Epidermal melanocyte (primary cell): Measurements from ENCODE around the gene TNK1.
A peak's percentile ranks its signal among the peaks of the same experiment; 100 is the strongest.
"Not testable (repeated sequence)": the region's sequence is repeated elsewhere in the genome, so short reads cannot be mapped to it uniquely, and the experiment has no call there.

ENCODE experiments used
- DNase-seq: peaks from one replicate; pipeline ENCODE4 v3.0.0; 2011; ENCODE audit warnings: low spot score; ENCODE audit not compliant: insufficient read length

Gene TNK1

DNA sequence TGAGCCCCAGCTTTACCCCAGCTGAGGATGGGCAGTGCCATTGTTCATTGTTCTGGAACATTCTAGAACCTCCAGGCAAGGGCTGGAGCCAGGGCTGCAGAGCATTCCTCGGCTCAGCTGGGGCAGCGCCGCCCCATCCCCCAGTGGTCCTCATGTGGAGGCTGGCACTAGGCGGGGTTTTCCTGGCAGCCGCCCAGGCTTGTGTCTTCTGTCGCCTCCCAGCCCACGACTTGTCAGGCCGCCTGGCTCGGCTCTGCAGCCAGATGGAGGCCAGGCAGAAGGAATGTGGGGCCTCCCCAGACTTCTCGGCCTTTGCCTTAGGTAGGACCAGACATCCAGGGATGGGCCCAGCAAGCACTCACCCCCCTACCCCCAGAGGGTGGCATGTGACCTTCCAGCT lies 25.8 kb upstream of the TNK1 start, which contains the start of gene TMEM95:
Gene TMEM95 (plus strand): TSS at position 104 of the 400 bp plus-strand sequence. CDS start 49 bp downstream, at position 153.
- no peak for DNase-seq

DNA sequence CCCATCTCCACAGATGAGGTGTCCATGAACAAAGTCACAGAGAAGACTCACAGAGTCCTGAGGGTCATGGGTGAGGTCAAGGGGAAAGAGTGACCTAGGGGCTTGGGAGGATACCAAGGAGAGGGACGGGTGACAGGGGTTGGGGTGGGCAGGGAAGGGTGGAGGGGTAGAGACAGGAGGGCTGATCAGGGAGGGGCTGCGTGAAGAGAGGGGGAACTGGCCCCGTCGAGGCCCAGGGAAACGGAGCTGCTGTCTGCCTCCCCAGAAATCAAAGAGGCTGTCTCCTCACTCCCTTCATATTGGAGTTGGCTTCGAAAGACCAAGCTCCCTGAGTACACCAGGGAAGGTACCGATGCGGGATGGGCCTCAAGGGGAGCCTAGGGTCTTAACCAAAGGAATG lies 25.3 kb upstream of the TNK1 start:
- DNase-seq, result no peak

DNA sequence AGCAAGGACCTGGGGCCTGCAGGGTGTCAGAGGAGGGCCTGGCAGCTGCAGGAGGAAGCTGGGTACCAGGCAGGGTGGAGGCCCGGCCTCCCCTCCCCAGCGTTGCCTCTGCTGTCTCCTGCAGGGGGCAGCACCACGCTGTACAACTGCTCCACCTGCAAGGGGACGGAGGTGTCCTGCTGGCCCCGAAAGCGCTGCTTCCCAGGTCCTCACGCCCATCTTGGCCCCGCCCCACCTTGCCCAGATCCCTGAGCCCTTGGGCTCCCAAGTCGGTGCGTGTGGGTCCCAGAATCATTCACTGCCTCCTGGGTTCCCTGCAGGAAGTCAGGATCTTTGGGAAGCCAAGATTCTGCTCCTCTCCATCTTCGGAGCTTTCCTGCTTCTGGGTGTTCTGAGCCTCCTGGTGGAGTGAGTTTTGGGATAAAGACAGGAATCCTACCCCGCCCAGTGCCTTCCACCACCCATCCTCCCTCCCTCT lies 24.8 kb upstream of the TNK1 start:
- no peak for DNase-seq

DNA sequence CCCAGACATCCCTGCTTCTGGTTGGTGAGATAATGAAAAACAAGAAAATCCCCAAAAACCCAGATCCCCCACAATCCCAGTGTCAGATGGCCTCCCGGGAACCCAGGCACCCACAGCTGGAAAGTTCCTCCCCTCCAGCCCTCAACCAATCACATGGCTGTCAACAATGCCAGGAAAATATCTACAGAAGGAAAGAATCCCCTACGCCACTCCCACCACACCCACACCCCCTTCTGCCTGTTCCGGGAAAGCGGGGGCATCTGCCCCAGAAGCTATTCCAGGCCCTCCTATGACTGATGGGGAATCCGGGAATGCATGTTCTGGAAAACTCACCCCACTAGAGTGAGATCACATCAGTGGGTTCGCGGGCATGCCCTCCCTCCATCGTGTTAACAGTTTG lies 24.1 kb upstream of the TNK1 start:
- no peak for DNase-seq

DNA sequence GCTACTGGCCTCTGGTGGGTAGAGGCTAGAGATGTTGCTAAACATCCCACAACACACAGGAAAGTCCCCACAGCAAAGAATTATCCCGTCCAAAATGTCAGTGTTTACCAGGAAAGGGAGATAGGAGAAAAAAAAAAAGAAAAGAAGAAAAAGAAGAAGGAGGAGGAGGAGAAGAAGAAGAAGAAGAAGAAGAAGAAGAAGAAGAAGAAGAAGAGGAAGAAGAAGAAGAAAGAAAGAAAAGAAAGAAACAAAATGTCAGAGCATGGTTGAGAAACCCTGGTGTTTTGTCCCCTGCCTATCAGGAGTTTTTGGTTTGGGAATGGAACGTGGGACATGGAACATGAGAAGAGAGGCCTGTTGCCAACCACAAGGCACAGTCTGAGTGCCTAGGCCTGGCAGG lies 23.5 kb upstream of the TNK1 start:
- DNase-seq, result no peak

DNA sequence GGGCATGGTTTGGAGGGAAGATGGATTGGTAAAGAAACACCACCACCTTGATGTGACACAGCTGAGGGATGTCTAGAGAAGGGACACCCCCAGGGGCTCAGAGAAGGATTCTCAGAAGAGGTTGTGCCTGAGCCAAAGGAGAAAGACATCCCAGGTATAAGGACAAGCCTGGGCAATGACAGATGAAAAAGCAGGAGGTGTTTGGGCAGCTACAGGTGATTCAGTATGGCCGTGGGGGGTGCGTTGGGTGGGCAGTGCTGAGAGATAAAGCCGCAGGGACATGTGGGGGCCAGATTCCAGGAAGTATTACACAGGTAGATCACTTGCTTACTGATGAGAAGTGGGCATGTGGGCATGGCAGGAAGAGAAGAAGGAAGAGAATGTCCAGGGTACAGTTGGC lies 19.0 kb upstream of the TNK1 start:
- DNase-seq, result no peak

DNA sequence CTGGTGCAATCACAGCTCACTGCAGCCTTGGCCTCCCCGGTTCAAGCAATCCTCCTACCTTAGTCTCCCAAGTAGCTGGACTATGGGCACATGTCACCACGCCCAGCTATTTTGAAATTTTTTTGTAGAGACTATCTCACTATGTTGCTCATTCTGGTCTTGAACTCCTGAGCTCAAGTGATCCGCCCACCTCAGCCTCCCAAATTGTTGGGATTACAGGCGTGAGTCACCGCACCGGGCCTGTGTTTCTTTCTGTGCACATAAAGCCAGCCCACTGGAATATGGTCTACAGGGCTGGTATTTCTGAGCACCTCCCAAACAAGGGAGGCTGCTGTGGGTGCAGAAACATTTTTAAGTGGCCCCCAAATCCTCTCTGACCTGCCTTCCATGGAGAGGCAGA lies 17.6 kb upstream of the TNK1 start:
- no peak for DNase-seq

DNA sequence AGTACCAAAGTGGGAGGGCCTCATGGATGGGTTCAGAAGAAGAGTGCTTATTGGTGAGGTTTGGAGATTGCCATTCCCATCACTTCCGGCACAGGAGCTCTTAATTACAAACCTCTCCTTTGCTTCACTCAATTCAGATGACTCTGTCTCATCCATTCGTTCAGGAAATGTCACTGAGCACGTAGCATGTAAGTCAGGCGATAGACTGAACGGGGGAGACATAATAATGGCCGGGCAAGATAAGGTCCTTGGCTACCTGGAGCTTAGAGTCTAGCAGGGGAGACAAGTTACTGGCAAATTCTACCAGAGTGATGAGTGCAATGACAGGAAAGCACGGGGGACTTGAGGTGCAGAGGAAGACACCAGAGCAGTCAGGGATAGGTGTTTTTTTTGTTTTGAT lies 14.9 kb upstream of the TNK1 start:
- DNase-seq, result not testable (repeated sequence)

DNA sequence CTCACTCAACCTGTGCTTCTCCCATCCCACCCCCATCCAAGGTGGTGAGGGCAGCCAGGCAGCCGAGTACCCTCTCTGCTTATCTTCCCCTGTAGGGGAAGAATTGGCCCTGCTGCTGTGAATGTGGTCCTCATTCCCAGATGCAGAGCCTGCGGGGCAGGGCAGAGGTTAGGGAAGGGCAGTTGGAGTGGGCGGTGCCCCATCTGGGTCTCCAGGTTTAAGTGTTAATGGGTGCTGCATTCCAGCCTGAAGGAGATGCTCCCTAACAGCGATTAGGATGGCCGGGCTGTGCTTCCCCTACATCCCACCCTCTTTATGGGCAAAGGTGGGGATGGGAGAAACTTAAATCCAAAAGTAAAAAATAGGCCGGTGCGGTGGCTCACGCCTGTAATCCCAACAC lies 13.8 kb upstream of the TNK1 start:
- no peak for DNase-seq

DNA sequence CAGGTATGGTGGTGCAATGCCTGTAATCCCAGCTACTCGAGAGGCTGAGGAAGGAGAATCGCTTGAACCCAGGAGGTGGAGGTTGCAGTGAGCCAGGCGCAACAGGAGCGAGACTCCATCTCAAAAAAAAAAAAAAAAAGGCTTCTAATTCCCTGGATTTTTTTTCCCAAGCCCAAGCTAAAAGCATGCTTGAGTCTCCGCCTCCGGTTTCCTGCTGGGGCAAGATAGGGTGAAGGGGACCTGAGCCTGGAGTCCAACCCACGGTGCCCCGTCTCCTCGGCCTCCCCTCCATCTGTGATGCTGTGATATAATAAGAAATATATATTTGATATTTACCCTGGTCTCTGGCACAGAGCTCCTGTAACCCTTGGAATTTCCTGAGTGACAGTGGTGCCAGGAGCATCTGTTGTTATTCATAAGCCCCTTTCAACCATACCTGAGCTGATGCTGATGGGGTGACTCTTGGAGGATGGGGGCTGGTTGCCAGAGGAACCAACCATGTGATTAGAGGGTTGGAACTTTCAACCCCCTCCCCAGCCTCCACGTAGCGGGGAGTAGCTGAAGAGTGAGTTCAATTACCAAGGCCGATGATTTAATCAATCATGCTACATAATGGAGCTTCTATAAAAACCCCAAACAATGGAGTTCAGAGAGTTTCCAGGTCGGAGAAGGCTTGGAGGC lies 12.8 kb upstream of the TNK1 start:
- no peak for DNase-seq

DNA sequence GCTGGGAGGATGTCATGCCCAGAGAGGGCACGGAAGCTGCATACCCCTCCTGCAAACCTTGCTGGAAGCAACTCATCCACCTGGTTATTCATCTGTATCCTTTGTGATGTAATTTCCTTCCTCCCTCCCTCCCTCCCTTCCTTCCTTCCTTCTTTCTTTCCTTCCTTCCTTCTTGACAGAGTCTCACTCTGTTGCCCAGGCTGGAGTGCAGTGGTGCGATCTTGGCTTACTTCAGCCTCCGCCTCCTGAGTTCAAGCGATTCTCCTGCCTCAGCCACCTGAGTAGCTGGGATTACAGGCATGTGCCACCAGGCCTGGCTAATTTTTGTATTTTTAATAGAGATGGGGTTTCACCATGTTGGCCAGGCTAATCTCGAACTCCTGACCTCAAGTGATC lies 12.3 kb upstream of the TNK1 start:
- DNase-seq, result not testable (repeated sequence)

DNA sequence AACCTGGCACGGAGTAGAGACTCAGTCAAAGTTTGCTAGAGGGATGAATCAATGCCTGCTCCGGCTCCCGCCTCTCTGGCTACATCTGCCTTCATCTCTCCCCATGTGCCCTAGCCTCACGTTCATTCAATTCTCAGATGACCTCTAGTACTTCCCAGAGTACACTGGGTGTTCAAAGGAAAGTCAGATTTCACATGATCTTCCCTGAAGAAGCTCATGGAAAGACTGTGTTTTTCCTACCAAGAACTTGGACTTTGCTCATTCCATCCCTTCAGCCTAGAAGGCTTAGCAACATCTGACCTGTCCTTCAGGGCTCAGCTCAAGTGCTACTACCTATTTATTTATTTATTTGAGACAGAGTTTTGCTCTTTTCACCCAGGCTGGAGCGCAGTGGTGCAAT lies 11.1 kb upstream of the TNK1 start:
- no peak for DNase-seq

DNA sequence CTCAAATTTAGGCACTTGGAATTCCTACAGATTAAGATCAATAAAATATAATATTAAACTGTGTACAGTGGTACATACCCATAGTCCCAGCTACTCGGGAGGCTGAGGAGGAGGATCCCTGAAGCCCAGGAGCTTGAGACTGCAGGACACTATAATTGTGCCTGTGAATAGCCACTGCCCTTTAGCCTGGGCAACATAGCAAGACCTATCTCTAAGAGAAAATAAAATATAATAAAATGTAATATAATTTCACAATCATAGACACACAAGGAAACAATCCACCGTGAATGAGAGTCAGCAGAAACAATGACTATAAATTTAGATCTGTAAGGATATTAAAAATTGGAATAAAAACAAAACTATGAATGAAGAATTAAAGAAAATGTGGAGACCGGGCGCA lies 10.0 kb upstream of the TNK1 start:
- DNase-seq, result no peak

DNA sequence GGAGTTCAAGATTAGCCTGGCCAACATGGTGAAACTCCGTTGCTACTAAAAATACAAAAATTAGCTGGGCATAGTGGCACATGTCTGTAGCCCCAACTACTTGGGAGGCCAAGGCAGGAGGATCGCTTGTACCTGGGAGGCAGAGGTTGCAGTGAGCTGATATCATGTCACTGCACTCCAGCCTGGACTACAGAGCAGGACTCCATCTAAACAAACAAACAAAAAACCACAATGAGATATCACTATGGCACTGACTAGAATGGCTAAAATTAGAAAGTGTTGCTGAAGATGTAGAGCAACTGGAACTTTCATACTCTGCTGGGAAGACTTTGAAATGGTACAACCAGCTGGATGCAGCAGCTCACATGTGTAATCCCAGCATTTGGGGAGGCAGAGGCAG lies 6.5 kb upstream of the TNK1 start:
- DNase-seq, result no peak

DNA sequence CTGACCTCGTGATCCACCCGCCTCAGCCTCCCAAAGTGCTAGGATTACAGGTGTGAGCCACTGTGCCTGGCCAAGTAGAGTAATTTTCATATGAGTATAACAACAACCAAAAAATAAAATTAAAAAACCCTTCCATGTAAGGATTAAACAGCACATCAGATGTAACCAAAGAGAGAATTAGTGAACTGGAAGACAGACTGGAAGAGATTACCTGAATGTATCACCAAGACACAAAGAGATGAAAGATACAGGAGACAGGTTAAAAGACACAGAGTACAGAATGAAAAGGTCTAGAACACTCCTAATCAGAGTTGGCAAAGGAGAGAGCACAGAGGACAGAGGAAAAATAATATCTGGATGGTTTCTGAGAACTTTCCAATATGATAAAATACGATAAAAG lies 1.8 kb upstream of the TNK1 start:
- no peak for DNase-seq

DNA sequence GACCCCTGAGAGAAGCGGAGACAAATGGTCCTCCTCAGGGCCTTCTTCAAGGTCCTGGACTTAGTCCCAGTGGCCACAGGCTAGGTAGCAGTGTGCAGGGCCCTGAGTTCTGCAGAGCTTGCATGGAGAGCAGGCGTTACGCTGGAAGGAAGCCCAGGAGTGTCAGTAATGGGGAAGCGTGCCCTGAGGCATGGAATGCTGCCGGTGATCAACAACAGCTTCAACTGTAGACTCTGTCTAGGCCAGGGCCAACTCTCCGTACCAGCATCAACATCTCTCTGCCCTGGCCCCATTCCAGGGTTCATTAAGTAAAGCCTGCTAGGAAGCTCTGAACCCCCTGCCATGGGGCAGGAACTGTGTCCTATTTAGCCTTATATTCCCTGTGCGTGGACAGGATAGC lies 568 bp upstream of the TNK1 start:
- DNase-seq, result peak; percentile 56

DNA sequence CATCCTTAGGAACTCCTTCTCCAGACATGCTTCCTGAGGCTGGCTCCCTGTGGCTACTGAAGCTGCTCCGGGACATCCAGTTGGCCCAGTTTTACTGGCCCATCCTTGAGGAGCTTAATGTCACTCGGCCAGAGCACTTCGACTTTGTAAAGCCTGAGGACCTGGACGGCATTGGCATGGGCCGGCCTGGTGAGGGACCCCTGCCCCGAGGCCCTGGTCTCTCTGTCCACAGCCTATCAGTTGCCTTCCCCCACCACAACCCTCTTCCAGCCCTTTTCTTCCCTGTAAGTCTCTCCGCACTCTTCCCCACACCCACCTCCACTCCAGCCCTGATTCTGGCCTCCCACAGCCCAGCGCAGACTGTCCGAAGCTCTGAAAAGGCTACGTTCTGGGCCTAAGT lies 2.0 kb downstream of the TNK1 start:
- DNase-seq, result no peak

DNA sequence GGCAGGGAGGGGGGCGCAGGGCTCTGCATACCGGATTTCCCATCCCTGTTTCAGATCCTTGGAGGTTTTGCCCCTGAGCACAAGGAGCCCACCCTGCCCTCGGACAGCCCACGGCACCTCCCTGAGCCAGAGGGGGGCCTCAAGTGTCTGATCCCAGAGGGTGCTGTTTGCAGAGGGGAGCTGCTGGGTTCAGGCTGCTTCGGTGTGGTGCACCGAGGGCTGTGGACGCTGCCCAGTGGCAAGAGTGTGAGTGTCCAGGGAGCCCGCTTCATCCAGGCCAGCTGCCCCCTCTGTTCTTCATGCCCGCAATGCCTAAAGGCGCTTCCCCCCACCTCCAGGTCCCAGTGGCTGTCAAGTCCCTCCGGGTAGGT lies 2.5 kb downstream of the TNK1 start:
- DNase-seq, result no peak

DNA sequence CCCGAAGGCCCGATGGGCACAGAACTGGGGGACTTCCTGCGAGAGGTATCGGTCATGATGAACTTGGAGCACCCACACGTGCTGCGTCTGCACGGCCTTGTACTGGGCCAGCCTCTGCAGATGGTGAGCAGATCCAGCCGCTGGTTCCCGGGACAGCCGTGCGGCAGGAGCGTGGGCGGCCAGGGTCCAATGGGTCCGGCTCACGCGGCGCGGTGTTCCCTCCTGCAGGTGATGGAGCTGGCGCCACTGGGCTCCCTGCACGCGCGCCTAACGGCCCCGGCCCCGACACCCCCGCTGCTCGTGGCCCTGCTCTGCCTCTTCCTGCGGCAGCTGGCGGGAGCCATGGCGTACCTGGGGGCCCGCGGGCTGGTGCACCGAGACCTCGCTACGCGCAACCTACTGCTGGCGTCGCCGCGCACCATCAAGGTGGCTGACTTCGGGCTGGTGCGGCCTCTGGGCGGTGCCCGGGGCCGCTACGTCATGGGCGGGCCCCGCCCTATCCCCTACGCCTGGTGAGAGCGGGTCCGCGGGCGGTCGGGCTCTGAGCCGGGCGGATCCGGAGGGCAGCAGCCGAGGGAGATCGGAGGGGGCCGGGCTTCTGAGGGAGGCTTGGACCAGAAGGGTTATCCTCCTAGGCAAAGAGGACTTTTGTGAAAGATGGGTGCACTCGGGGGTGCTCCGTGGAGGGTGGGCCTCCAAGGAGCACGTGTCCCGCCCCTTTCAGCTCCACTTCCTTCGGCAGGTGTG lies 3.0 kb downstream of the TNK1 start:
- no peak for DNase-seq

DNA sequence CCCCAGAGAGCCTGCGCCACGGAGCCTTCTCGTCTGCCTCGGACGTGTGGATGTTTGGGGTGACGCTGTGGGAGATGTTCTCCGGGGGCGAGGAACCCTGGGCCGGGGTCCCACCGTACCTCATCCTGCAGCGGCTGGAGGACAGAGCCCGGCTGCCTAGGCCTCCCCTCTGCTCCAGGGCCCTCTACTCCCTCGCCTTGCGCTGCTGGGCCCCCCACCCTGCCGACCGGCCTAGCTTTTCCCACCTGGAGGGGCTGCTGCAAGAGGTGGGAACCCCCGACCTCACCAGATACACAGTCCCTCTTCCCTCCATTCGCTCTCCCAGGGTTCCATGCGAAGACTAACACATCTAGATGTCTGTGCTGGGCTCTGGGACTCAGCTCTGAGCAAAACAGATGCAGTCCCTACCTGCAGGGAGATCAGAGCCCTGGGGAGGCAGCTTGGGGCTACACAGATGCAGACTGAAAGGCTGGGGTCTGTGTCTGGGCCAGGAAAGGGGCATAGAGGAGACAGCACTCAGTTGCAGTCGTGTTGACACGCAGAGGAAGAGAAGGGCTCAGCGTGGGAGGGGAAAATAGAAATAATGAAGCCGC lies 3.7 kb downstream of the TNK1 start:
- DNase-seq, result no peak

DNA sequence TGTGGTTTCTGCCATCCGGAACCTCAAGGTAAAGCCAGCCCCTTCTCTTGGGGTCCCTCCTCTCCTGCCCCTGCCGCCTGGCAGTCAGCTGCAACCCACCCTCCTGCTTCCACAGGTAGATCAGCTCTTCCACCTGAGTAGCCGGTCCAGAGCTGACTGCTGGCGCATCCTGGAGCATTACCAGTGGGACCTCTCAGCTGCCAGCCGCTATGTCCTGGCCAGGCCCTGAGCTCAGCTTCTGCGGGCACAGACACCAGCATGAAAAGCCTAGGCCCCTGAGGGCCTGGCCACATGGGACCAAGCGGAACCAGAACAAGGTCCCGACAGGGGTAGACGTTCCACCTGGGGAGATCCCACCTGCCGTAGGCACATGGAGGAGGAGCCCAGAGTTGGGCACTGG lies 8.0 kb downstream of the TNK1 start:
- DNase-seq, result no peak
